ENCODE measurements around the gene ATXN1. TPM values are rescaled to one million over a fixed set of nuclear protein-coding genes. Genes with fewer than 3 reads are reported as not detected.

ATXN1 gene
- total and polyA plus RNA-seq, 2 experiments from 2014 or later = 4.8 to 9.1 TPM

DNA sequence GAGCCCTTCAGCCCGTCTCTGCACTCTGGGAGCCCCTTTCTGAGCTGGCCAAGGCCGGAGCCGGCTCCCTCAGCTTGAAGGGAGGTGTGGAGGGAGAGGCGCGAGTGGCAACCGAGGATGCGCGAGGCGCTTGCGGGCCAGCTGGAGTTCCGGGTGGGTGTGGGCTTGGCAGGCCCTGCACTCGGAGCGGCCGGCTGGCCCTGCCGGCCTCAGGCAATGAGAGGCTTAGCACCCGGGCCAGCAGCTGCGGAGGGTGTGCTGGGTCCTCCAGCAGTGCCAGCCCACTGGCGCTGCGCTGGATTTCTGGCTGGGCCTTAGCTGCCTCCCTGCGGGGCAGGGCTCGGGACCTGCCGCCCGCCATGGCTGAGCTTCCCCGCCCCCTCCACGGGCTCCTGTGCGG, 473.1 kb downstream of the ATXN1 start (continued):
- TF ChIP-seq, protein P1, sequence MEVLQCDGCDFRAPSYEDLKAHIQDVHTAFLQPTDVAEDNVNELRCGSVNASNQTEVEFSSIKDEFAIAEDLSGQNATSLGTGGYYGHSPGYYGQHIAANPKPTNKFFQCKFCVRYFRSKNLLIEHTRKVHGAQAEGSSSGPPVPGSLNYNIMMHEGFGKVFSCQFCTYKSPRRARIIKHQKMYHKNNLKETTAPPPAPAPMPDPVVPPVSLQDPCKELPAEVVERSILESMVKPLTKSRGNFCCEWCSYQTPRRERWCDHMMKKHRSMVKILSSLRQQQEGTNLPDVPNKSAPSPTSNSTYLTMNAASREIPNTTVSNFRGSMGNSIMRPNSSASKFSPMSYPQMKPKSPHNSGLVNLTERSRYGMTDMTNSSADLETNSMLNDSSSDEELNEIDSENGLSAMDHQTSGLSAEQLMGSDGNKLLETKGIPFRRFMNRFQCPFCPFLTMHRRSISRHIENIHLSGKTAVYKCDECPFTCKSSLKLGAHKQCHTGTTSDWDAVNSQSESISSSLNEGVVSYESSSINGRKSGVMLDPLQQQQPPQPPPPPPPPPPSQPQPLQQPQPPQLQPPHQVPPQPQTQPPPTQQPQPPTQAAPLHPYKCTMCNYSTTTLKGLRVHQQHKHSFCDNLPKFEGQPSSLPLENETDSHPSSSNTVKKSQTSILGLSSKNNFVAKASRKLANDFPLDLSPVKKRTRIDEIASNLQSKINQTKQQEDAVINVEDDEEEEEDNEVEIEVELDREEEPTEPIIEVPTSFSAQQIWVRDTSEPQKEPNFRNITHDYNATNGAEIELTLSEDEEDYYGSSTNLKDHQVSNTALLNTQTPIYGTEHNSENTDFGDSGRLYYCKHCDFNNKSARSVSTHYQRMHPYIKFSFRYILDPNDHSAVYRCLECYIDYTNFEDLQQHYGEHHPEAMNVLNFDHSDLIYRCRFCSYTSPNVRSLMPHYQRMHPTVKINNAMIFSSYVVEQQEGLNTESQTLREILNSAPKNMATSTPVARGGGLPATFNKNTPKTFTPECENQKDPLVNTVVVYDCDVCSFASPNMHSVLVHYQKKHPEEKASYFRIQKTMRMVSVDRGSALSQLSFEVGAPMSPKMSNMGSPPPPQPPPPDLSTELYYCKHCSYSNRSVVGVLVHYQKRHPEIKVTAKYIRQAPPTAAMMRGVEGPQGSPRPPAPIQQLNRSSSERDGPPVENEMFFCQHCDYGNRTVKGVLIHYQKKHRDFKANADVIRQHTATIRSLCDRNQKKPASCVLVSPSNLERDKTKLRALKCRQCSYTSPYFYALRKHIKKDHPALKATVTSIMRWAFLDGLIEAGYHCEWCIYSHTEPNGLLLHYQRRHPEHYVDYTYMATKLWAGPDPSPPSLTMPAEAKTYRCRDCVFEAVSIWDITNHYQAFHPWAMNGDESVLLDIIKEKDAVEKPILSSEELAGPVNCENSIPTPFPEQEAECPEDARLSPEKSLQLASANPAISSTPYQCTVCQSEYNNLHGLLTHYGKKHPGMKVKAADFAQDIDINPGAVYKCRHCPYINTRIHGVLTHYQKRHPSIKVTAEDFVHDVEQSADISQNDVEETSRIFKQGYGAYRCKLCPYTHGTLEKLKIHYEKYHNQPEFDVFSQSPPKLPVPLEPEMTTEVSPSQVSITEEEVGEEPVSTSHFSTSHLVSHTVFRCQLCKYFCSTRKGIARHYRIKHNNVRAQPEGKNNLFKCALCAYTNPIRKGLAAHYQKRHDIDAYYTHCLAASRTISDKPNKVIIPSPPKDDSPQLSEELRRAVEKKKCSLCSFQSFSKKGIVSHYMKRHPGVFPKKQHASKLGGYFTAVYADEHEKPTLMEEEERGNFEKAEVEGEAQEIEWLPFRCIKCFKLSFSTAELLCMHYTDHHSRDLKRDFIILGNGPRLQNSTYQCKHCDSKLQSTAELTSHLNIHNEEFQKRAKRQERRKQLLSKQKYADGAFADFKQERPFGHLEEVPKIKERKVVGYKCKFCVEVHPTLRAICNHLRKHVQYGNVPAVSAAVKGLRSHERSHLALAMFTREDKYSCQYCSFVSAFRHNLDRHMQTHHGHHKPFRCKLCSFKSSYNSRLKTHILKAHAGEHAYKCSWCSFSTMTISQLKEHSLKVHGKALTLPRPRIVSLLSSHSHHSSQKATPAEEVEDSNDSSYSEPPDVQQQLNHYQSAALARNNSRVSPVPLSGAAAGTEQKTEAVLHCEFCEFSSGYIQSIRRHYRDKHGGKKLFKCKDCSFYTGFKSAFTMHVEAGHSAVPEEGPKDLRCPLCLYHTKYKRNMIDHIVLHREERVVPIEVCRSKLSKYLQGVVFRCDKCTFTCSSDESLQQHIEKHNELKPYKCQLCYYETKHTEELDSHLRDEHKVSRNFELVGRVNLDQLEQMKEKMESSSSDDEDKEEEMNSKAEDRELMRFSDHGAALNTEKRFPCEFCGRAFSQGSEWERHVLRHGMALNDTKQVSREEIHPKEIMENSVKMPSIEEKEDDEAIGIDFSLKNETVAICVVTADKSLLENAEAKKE (CRISPR knock-in tag; IDR thresholded peaks at IDR 0.05) = no peak
- TF ChIP-seq STAT1 (IDR thresholded peaks at IDR 0.05; ENCODE audit: unreplicated experiment) = no peak
- no peak for TF ChIP-seq POLR2AphosphoS5 (IDR thresholded peaks at IDR 0.05; ENCODE audit: low read depth)
- TF ChIP-seq JUNB (IDR thresholded peaks at IDR 0.05; ENCODE audit: unreplicated experiment) = no peak
- TF ChIP-seq ZNF331 (CRISPR knock-in tag; IDR thresholded peaks at IDR 0.05; ENCODE audit: low read depth) = no peak
- no peak for TF ChIP-seq CTCF (conservative IDR thresholded peaks at IDR 0.05; ENCODE audit: low read depth in 2 of 2)

GRCh38 chr6:16286151-16286522, 475.1 kb downstream of the ATXN1 start:
- H3K4me2 ChIP-seq = no peak overlapping the region
- no peaks in the 10 kb centered on the region for H3K27me3 ChIP-seq (ENCODE audit: insufficient read depth)
- DNase-seq (ENCODE audit: low spot score) (peak; percentile 90), ATAC-seq (peak; percentile 89)
- Mint-ChIP-seq H3K27ac (no peak overlapping the region), H3K9me3 (no peaks in the 10 kb centered on the region), H3K36me3 (ENCODE audit: low read depth) (no peaks in the 10 kb centered on the region), H3K27me3 (ENCODE audit: insufficient read depth, low read depth, poor library complexity) (peaks cover 9% of the 10 kb centered on the region), H3K4me3 (peak overlapping the region; percentile 46; the same call in 2 of the 3 replicates), H3K4me1 (peaks cover 8% of the 10 kb centered on the region)
- H3K36me3 ChIP-seq (ENCODE audit: insufficient read depth) = no peaks in the 10 kb centered on the region
- TF ChIP-seq EZH2phosphoT487 (IDR thresholded peaks at IDR 0.05; ENCODE audit: unreplicated experiment) = no peak
- peak; percentile 85 to 97 for TF ChIP-seq CTCF (conservative IDR thresholded peaks at IDR 0.05; ENCODE audit: low read depth in 2 of 2)
- no peaks in the 10 kb centered on the region for H4K20me1 ChIP-seq (replicated peaks; ENCODE audit: insufficient read depth)
- H3K4me3 ChIP-seq = peak overlapping the region; percentile 31; the same call in 1 of the 2 replicates
- no peaks in the 10 kb centered on the region for H3F3A ChIP-seq (replicated peaks; ENCODE audit: low read depth)
- no peak overlapping the region for H3K27ac ChIP-seq (ENCODE audit: low read depth)
- no peaks in the 10 kb centered on the region for H3K4me1 ChIP-seq (ENCODE audit: insufficient read depth)
- no peaks in the 10 kb centered on the region for H3K9me2 ChIP-seq (ENCODE audit: insufficient read depth)
- H3K79me2 ChIP-seq (replicated peaks; ENCODE audit: insufficient read depth) = no peaks in the 10 kb centered on the region
- peak overlapping the region; percentile 86; the same call in 1 of the 2 replicates for H2AFZ ChIP-seq

All from GM23338 (cell line).